Breast epithelium (tissue), 3 donors: ENCODE data around the gene SLC38A3.

Experiments
- CTCF ChIP-seq, 3 donors: fragments of 450-650 bp; IDR thresholded peaks; one replicate each; pipeline ENCODE4 v1.5.1; 2016 to 2017; ENCODE audit warnings: antibody characterized with exemption in 3 of 3, mild to moderate bottlenecking in 3 of 3, moderate library complexity in 3 of 3
- POLR2A ChIP-seq: fragments of 450-650 bp; IDR thresholded peaks from one replicate; pipeline ENCODE4 v1.6.1; 2016; ENCODE audit warnings: antibody characterized with exemption, mild to moderate bottlenecking, moderate library complexity

DNA sequence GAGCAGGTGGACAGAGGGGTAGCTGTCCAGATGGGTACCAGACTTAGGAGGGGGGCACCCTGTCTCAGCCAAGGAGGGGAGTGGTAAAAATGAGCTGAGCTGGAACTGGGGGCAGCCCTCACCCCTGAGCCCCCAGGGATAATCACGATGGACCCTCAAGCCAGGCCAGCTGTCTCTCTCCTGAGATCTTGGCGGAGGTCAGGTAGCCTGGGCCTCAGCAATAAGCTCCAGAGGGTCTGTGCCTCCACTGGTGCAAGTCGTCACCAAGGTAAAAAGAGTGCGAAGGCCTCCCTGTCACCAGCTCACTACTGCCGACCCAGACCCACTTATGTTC lies 5.1 kb downstream of the SLC38A3 start:
- TF ChIP-seq CTCF (IDR thresholded peaks at IDR 0.05) (no peak), POLR2A (no peak)
